ENCODE results near the gene FBXL17.
"Not testable (repeated sequence)": the region's sequence is repeated elsewhere in the genome, so short reads cannot be mapped to it uniquely, and the experiment has no call there.

FBXL17 gene

GRCh38 chr5:108381954-108382783 is at the start of gene FBXL17:
Gene FBXL17 (minus strand): TSS chr5:108382098.
- DNase-seq = peak in 55 of 56 donors; percentile 60 to 94 (median 87)

- DNase-seq = no peak
Measured at GRCh38 chr5:108430931-108431608, 49.2 kb upstream of the FBXL17 start.

GRCh38 chr5:108421713-108422112 is 39.8 kb upstream of the FBXL17 start:
- no peak for DNase-seq

GRCh38 chr5:108420755-108421154 is 38.9 kb upstream of the FBXL17 start:
- DNase-seq = no peak

GRCh38 chr5:108420158-108420557 is 38.3 kb upstream of the FBXL17 start:
- no peak for DNase-seq

- DNase-seq = peak in 42 of 56 donors; percentile 1 to 78 (median 34)
Measured at GRCh38 chr5:108418197-108418596, 36.3 kb upstream of the FBXL17 start.

GRCh38 chr5:108417166-108417670 is 35.3 kb upstream of the FBXL17 start:
- no peak for DNase-seq

GRCh38 chr5:108415726-108416125 is 33.8 kb upstream of the FBXL17 start:
- no peak for DNase-seq

- DNase-seq = no peak
Measured at GRCh38 chr5:108409786-108410185, 27.9 kb upstream of the FBXL17 start.

GRCh38 chr5:108405201-108405600 is 23.3 kb upstream of the FBXL17 start:
- DNase-seq = not testable (repeated sequence)

- DNase-seq = no peak
Measured at GRCh38 chr5:108398964-108399363, 17.1 kb upstream of the FBXL17 start.

- DNase-seq = not testable (repeated sequence)
Measured at GRCh38 chr5:108396837-108397236, 14.9 kb upstream of the FBXL17 start.

GRCh38 chr5:108387758-108388157 is 5.9 kb upstream of the FBXL17 start:
- no peak for DNase-seq

- no peak for DNase-seq
Measured at GRCh38 chr5:108386345-108387061, 4.6 kb upstream of the FBXL17 start.

- DNase-seq = no peak
Measured at GRCh38 chr5:108384741-108385140, 2.8 kb upstream of the FBXL17 start.

GRCh38 chr5:108382784-108383330 is 959 bp upstream of the FBXL17 start:
- peak in 4 of 56 donors; percentile 39 to 59 (median 54) for DNase-seq

- DNase-seq = peak in 53 of 56 donors; percentile 28 to 91 (median 66)
Measured at GRCh38 chr5:108381350-108381953, 446 bp downstream of the FBXL17 start.

GRCh38 chr5:108380531-108381349 is 1.2 kb downstream of the FBXL17 start:
- peak in 50 of 56 donors; percentile 4 to 64 (median 38) for DNase-seq

GRCh38 chr5:108379722-108380530 is 2.0 kb downstream of the FBXL17 start:
- DNase-seq = no peak

All from nucleus accumbens (tissue), 56 donors.